Adrenal gland (tissue), 5 donors: ENCODE results near the gene ANTXRL.
"Not testable (repeated sequence)": the region's sequence is repeated elsewhere in the genome, so short reads cannot be mapped to it uniquely, and the experiment has no call there.

Experiments
- POLR2A ChIP-seq, 2 donors: fragments of 450-650 bp; IDR thresholded peaks; one replicate each; pipeline ENCODE4 v1.6.1; 2017; ENCODE audit warnings: antibody characterized with exemption in 2 of 2, mild to moderate bottlenecking in 2 of 2, moderate library complexity in 1 of 2
- TF ChIP-seq, protein P1 (sequence below), 6 experiments: fragments of 450-650 bp in 4 of 6; fragments of 200-600 bp in 2 of 6; sonication (generic) in 1 of 6; IDR thresholded peaks; 1 replicate in 5 of 6; 2 replicates in 1 of 6; pipeline versions ENCODE4 v1.5.1 to v1.8.0; 2016 to 2021; ENCODE audit warnings: antibody characterized with exemption in 6 of 6, mild to moderate bottlenecking in 2 of 6, moderate library complexity in 1 of 6
- donor health status: DM: no; HTN: no; CAD: no.

DNA sequence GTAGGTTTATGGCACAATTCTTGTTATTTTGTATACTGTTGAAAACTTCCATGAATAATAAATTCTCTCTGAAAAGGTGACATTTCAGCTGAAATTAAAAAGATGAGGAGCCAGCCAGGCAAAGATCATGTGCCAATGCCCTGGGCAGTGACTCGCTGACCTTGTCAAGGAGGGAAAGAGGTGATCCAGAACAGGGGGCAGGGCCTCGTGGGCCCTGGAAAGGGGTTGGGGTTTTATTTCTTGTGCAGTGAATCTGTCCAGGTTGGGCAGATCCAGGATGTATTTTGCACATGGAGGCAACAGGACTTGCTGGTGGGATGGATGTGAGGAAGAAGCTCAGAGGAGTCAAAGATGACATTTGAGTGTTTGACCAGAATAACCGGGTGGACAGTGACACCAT is 31.6 kb upstream of the ANTXRL start:
- TF ChIP-seq, protein P1, sequence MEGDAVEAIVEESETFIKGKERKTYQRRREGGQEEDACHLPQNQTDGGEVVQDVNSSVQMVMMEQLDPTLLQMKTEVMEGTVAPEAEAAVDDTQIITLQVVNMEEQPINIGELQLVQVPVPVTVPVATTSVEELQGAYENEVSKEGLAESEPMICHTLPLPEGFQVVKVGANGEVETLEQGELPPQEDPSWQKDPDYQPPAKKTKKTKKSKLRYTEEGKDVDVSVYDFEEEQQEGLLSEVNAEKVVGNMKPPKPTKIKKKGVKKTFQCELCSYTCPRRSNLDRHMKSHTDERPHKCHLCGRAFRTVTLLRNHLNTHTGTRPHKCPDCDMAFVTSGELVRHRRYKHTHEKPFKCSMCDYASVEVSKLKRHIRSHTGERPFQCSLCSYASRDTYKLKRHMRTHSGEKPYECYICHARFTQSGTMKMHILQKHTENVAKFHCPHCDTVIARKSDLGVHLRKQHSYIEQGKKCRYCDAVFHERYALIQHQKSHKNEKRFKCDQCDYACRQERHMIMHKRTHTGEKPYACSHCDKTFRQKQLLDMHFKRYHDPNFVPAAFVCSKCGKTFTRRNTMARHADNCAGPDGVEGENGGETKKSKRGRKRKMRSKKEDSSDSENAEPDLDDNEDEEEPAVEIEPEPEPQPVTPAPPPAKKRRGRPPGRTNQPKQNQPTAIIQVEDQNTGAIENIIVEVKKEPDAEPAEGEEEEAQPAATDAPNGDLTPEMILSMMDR (IDR thresholded peaks at IDR 0.05), result not testable (repeated sequence)
- TF ChIP-seq POLR2A (IDR thresholded peaks at IDR 0.05), result not testable (repeated sequence)
